Gastroesophageal sphincter (tissue), 3 donors: Measurements from ENCODE around the gene COL2A1.

Experiments used
- EP300 ChIP-seq: sonication (generic); formaldehyde crosslinking; IDR thresholded peaks from one replicate; pipeline ENCODE4 v1.6.1; 2017; ENCODE audit warnings: antibody characterized with exemption, mild to moderate bottlenecking
- POLR2A ChIP-seq, 2 donors: fragments of 450-650 bp; IDR thresholded peaks; one replicate each; pipeline ENCODE4 v1.6.1; 2017; ENCODE audit warnings: antibody characterized with exemption in 2 of 2, mild to moderate bottlenecking in 2 of 2, moderate library complexity in 1 of 2
- POLR2AphosphoS5 ChIP-seq: sonication (generic); formaldehyde crosslinking; IDR thresholded peaks from one replicate; pipeline ENCODE4 v1.6.1; 2017; ENCODE audit warnings: antibody characterized with exemption
- TF ChIP-seq, protein P1 (sequence below), 4 experiments: fragments of 200-600 bp in 2 of 4; fragments of 450-650 bp in 2 of 4; sonication (generic) in 1 of 4; IDR thresholded peaks; one replicate each; pipeline ENCODE4 v1.5.1; 2017 to 2019; ENCODE audit warnings: antibody characterized with exemption in 4 of 4, mild to moderate bottlenecking in 2 of 4, moderate library complexity in 2 of 4

DNA sequence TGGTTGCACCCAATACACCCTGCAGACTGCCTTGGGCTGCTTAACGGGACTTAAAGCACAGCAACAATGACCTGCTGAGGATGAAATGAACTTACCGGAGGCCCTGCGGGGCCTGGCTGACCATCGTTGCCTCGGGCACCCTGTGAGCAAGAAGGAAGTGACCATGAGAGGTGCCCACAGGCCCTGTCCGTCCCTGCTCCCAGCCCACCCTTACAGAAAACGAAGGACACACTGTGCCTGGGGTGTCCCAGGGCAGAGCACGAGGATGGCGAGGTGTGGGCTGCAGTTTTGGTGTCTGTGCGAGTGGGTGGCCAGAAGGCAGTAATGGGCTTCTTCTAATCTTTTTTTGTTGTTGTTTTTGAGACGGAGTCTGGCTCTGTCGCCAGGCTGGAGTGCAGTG lies 14.6 kb downstream of the COL2A1 start:
- TF ChIP-seq, protein P1, sequence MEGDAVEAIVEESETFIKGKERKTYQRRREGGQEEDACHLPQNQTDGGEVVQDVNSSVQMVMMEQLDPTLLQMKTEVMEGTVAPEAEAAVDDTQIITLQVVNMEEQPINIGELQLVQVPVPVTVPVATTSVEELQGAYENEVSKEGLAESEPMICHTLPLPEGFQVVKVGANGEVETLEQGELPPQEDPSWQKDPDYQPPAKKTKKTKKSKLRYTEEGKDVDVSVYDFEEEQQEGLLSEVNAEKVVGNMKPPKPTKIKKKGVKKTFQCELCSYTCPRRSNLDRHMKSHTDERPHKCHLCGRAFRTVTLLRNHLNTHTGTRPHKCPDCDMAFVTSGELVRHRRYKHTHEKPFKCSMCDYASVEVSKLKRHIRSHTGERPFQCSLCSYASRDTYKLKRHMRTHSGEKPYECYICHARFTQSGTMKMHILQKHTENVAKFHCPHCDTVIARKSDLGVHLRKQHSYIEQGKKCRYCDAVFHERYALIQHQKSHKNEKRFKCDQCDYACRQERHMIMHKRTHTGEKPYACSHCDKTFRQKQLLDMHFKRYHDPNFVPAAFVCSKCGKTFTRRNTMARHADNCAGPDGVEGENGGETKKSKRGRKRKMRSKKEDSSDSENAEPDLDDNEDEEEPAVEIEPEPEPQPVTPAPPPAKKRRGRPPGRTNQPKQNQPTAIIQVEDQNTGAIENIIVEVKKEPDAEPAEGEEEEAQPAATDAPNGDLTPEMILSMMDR (IDR thresholded peaks at IDR 0.05), result no peak
- TF ChIP-seq POLR2AphosphoS5, result no peak
- no peak for TF ChIP-seq POLR2A (IDR thresholded peaks at IDR 0.05)
- no peak for TF ChIP-seq EP300
